Natural killer cell treated with Interleukin-12 subunit alpha and Interleukin-12 subunit beta and Interleukin-15 and Interleukin-18, amount 100 ng/mL, for 72 hours (primary cell): ENCODE results near the gene MRPL36. TPM values are rescaled to one million over a fixed set of nuclear protein-coding genes. Genes with fewer than 3 reads are reported as not detected.
"Not testable (repeated sequence)": the region's sequence is repeated elsewhere in the genome, so short reads cannot be mapped to it uniquely, and the experiment has no call there.

ENCODE experiments used
- ATAC-seq, 2 donors: fragments of 150-1000 bp; cut with Tn5 transposase in 1 of 2; sonication (Bioruptor Pico), chemical (Tn5 transposase) in 1 of 2; 2 replicates each; pipeline ENCODE4 v1.10.0; 2021
- DNase-seq: peaks from one replicate; pipeline ENCODE4 v3.0.0; 2022; ENCODE audit warnings: low spot score
- H3K27ac Mint-ChIP-seq, 2 donors: 1 replicate in 1 of 2; 2 replicates in 1 of 2; pipeline ENCODE4 v1.8.0; 2022; ENCODE audit warnings: mixed read lengths in 2 of 2, mild to moderate bottlenecking in 1 of 2, moderate library complexity in 1 of 2
- H3K27me3 Mint-ChIP-seq, 2 donors: 1 replicate in 1 of 2; 2 replicates in 1 of 2; pipeline ENCODE4 v1.8.0; 2022; ENCODE audit warnings: mixed read lengths in 2 of 2
- H3K36me3 Mint-ChIP-seq: one replicate; pipeline ENCODE4 v1.8.0; 2022; ENCODE audit warnings: mixed read lengths
- H3K4me1 Mint-ChIP-seq, 2 donors: 1 replicate in 1 of 2; 2 replicates in 1 of 2; pipeline ENCODE4 v1.8.0; 2022; ENCODE audit warnings: low read depth in 2 of 2, mixed read lengths in 2 of 2, mild to moderate bottlenecking in 1 of 2
- H3K4me3 Mint-ChIP-seq: one replicate; pipeline ENCODE4 v1.8.0; 2022; ENCODE audit warnings: mixed read lengths
- H3K9me3 Mint-ChIP-seq: 2 replicates; pipeline ENCODE4 v1.8.0; 2022; ENCODE audit warnings: mixed read lengths
- total RNA-seq, 2 donors: library from RNA; stranded (reverse); gene quantifications; one replicate each; pipeline ENCODE4 v1.2.3, GENCODE V29; 2022

Gene MRPL36
- total RNA-seq, 2 donors from 2014 or later, result 45.3 to 62.7 TPM

GRCh38 chr5:1801222-1801966 is 1.8 kb upstream of the MRPL36 start, which contains the start of gene NDUFS6:
Gene NDUFS6, plus strand, starts transcription at chr5:1801407. Its CDS starts 11 bp downstream, at chr5:1801418.
- Mint-ChIP-seq H3K27me3 (no peaks in the 10 kb centered on the region), H3K4me3 (peak within 1 kb of the TSS; percentile 99), H3K4me1 (peaks cover 39 to 52% of the 10 kb centered on the region in 2 donors), H3K27ac (peak within 1 kb of the TSS; percentile 83 to 95), H3K9me3 (no peaks in the 10 kb centered on the region), H3K36me3 (peaks cover 22% of the 10 kb centered on the region)
- peak; percentile 89 for DNase-seq
- ATAC-seq, result peak; percentile 73 to 80

- Mint-ChIP-seq H3K9me3 (no peaks in the 10 kb centered on the region), H3K36me3 (peaks cover 21% of the 10 kb centered on the region), H3K4me3 (peak overlapping the region; percentile 99), H3K27ac (peak overlapping the region; percentile 83 to 95), H3K4me1 (peaks cover 38 to 50% of the 10 kb centered on the region in 2 donors), H3K27me3 (no peaks in the 10 kb centered on the region)
- DNase-seq (peak; percentile 59), ATAC-seq (peak; percentile 30 to 54)
These were observed 1.0 kb upstream of the MRPL36 start for GRCh38 chr5:1800472-1801221.

GRCh38 chr5:1799110-1799601 is 481 bp downstream of the MRPL36 start:
- ATAC-seq, result peak; percentile 39 to 44
- Mint-ChIP-seq H3K27me3 (no peaks in the 10 kb centered on the region), H3K27ac (peak overlapping the region; percentile 83 to 95), H3K4me1 (peaks cover 36 to 48% of the 10 kb centered on the region in 2 donors), H3K4me3 (peak overlapping the region; percentile 99), H3K9me3 (no peaks in the 10 kb centered on the region), H3K36me3 (peaks cover 15% of the 10 kb centered on the region)
- no peak for DNase-seq

- Mint-ChIP-seq H3K4me3 (peak overlapping the region; percentile 99), H3K4me1 (peaks cover 31 to 42% of the 10 kb centered on the region in 2 donors), H3K27ac (peak overlapping the region; percentile 83 to 95)
- not testable (repeated sequence) for ATAC-seq, H3K36me3 Mint-ChIP-seq, H3K9me3 Mint-ChIP-seq, H3K27me3 Mint-ChIP-seq
- peak; percentile 39 for DNase-seq
These were observed 1.0 kb downstream of the MRPL36 start for GRCh38 chr5:1798589-1798988.

- H3K9me3 Mint-ChIP-seq, result peaks cover 1% of the 10 kb centered on the region
- peak; percentile 41 for DNase-seq
- H3K4me3 Mint-ChIP-seq, result no peak overlapping the region
- ATAC-seq, result no peak
- H3K27ac Mint-ChIP-seq, result peak overlapping the region in 1 of 2 donors; percentile 95
- H3K27me3 Mint-ChIP-seq, result no peaks in the 10 kb centered on the region
- H3K36me3 Mint-ChIP-seq, result peaks cover 2% of the 10 kb centered on the region
- peaks cover 30 to 41% of the 10 kb centered on the region in 2 donors for H3K4me1 Mint-ChIP-seq
These were observed 1.8 kb downstream of the MRPL36 start for GRCh38 chr5:1797855-1798254.

GRCh38 chr5:1797103-1797800 is 2.4 kb downstream of the MRPL36 start:
- peaks cover 4% of the 10 kb centered on the region for H3K9me3 Mint-ChIP-seq
- H3K4me1 Mint-ChIP-seq, result peaks cover 31 to 41% of the 10 kb centered on the region in 2 donors
- H3K27ac Mint-ChIP-seq, result no peak overlapping the region
- H3K36me3 Mint-ChIP-seq, result no peaks in the 10 kb centered on the region
- ATAC-seq (no peak), DNase-seq (peak; percentile 41)
- no peak overlapping the region for H3K4me3 Mint-ChIP-seq
- no peaks in the 10 kb centered on the region for H3K27me3 Mint-ChIP-seq

GRCh38 chr5:1796371-1797102 is 3.1 kb downstream of the MRPL36 start:
- no peak for ATAC-seq
- no peak overlapping the region for H3K27ac Mint-ChIP-seq
- H3K4me1 Mint-ChIP-seq, result peaks cover 30 to 41% of the 10 kb centered on the region in 2 donors
- no peak overlapping the region for H3K4me3 Mint-ChIP-seq
- H3K36me3 Mint-ChIP-seq, result no peaks in the 10 kb centered on the region
- peaks cover 4% of the 10 kb centered on the region for H3K9me3 Mint-ChIP-seq
- peak; percentile 54 for DNase-seq
- no peaks in the 10 kb centered on the region for H3K27me3 Mint-ChIP-seq

- DNase-seq (no peak), ATAC-seq (no peak)
- Mint-ChIP-seq H3K9me3 (peaks cover 4% of the 10 kb centered on the region), H3K36me3 (no peaks in the 10 kb centered on the region), H3K27me3 (no peaks in the 10 kb centered on the region), H3K4me3 (no peak overlapping the region), H3K27ac (no peak overlapping the region), H3K4me1 (peaks cover 30 to 39% of the 10 kb centered on the region in 2 donors)
These were observed 3.7 kb downstream of the MRPL36 start for GRCh38 chr5:1795931-1796330.

- no peaks in the 10 kb centered on the region for H3K36me3 Mint-ChIP-seq
- peak overlapping the region; percentile 23 to 31 for H3K27ac Mint-ChIP-seq
- peak; percentile 42 for DNase-seq
- H3K4me3 Mint-ChIP-seq, result no peak overlapping the region
- no peak for ATAC-seq
- peaks cover 4% of the 10 kb centered on the region for H3K9me3 Mint-ChIP-seq
- no peaks in the 10 kb centered on the region for H3K27me3 Mint-ChIP-seq
- peaks cover 28 to 35% of the 10 kb centered on the region in 2 donors for H3K4me1 Mint-ChIP-seq
These were observed 4.1 kb downstream of the MRPL36 start for GRCh38 chr5:1795506-1795905.

- DNase-seq, result peak; percentile 5
- H3K9me3 Mint-ChIP-seq, result peaks cover 4% of the 10 kb centered on the region
These were observed 4.7 kb downstream of the MRPL36 start for GRCh38 chr5:1794901-1795290.

GRCh38 chr5:1793966-1794900 is 5.4 kb downstream of the MRPL36 start:
- Mint-ChIP-seq H3K27ac (peak overlapping the region; percentile 23 to 93), H3K9me3 (peaks cover 4% of the 10 kb centered on the region), H3K4me1 (peaks cover 24 to 30% of the 10 kb centered on the region in 2 donors), H3K27me3 (no peaks in the 10 kb centered on the region), H3K36me3 (no peaks in the 10 kb centered on the region), H3K4me3 (peak overlapping the region; percentile 20)
- DNase-seq, result peak; percentile 41
- no peak for ATAC-seq

More at GRCh38 chr5:1794901-1795290, 4.7 kb downstream of the MRPL36 start:
- Mint-ChIP-seq H3K36me3 (no peaks in the 10 kb centered on the region), H3K4me3 (peak overlapping the region; percentile 23), H3K27ac (peak overlapping the region; percentile 23 to 31), H3K4me1 (peaks cover 24 to 29% of the 10 kb centered on the region in 2 donors), H3K27me3 (no peaks in the 10 kb centered on the region)
- ATAC-seq, result no peak

- Mint-ChIP-seq H3K4me1 (peaks cover 21 to 22% of the 10 kb centered on the region in 2 donors), H3K27ac (peak overlapping the region; percentile 93), H3K4me3 (peak overlapping the region; percentile 85), H3K9me3 (peaks cover 4% of the 10 kb centered on the region), H3K27me3 (no peaks in the 10 kb centered on the region), H3K36me3 (no peaks in the 10 kb centered on the region)
- DNase-seq, result peak; percentile 35
- peak in 1 of 2 donors; percentile 4 for ATAC-seq
These were observed 6.3 kb downstream of the MRPL36 start for GRCh38 chr5:1793301-1793740.
